ENCODE results near the gene BORCS6.
A peak's percentile ranks its signal among the peaks of the same experiment; 100 is the strongest.
"Not testable (repeated sequence)": the region's sequence is repeated elsewhere in the genome, so short reads cannot be mapped to it uniquely, and the experiment has no call there.

BORCS6 gene

GRCh38 chr17:8175795-8176196, 14.2 kb downstream of the BORCS6 start:
- ChIA-PET POLR2A (interaction anchor here (0.9 to 1.2 kb wide), 3 partner anchors 10 to 47 kb away, joined by 3 to 5 read pairs (median 3); no protein-coding TSS in a partner anchor), CTCF (no interaction called here)
- WGBS (ENCODE audit: insufficient coverage): 18% methylated on average over 10 of the region's 11 CpGs
- Histone ChIP-seq H3K36me3 (ENCODE audit: control insufficient read depth in 4 of 4, insufficient read depth in 4 of 4, low read length in 3 of 4) (no peaks in the 10 kb centered on the region), H3K9me3 (ENCODE audit: control extremely low read depth in 1 of 5, control insufficient read depth in 4 of 5, insufficient read depth in 2 of 5, low read depth in 1 of 5, low read length in 4 of 5) (no peaks in the 10 kb centered on the region), H3K27me3 (replicated peaks in 2 of 5; ENCODE audit: control insufficient read depth in 4 of 5, insufficient read depth in 5 of 5, low read length in 4 of 5) (no peaks in the 10 kb centered on the region), H3K4me3 (ENCODE audit: control insufficient read depth in 1 of 7, extremely low read depth in 1 of 7, insufficient read depth in 4 of 7, low read depth in 2 of 7, low read length in 6 of 7) (peak overlapping the region; percentile 41 to 89 (median 76)), H3K4me1 (ENCODE audit: control extremely low read depth in 1 of 4, control insufficient read depth in 4 of 4, insufficient read depth in 4 of 4, low read length in 3 of 4) (peaks cover 8 to 47% (median 33%) of the 10 kb centered on the region in 4 experiments), H3K27ac (ENCODE audit: insufficient read depth in 1 of 2, low read depth in 1 of 2, low read length in 2 of 2, poor library complexity in 1 of 2, severe bottlenecking in 2 of 2) (peak overlapping the region; percentile 33 to 81)
- no peak for DNase-seq

GRCh38 chr17:8173871-8174322, 16.1 kb downstream of the BORCS6 start:
- Histone ChIP-seq H3K4me3 (ENCODE audit: control insufficient read depth in 1 of 7, extremely low read depth in 1 of 7, insufficient read depth in 4 of 7, low read depth in 2 of 7, low read length in 6 of 7) (peak overlapping the region in 6 of 7 experiments; percentile 63 to 97 (median 70)), H3K27ac (ENCODE audit: insufficient read depth in 1 of 2, low read depth in 1 of 2, low read length in 2 of 2, poor library complexity in 1 of 2, severe bottlenecking in 2 of 2) (peak overlapping the region; percentile 100), H3K9me3 (ENCODE audit: control extremely low read depth in 1 of 5, control insufficient read depth in 4 of 5, insufficient read depth in 2 of 5, low read depth in 1 of 5, low read length in 4 of 5) (no peaks in the 10 kb centered on the region), H3K36me3 (ENCODE audit: control insufficient read depth in 4 of 4, insufficient read depth in 4 of 4, low read length in 3 of 4) (no peaks in the 10 kb centered on the region), H3K4me1 (ENCODE audit: control extremely low read depth in 1 of 4, control insufficient read depth in 4 of 4, insufficient read depth in 4 of 4, low read length in 3 of 4) (peaks cover 8 to 47% (median 33%) of the 10 kb centered on the region in 4 experiments), H3K27me3 (replicated peaks in 2 of 5; ENCODE audit: control insufficient read depth in 4 of 5, insufficient read depth in 5 of 5, low read length in 4 of 5) (no peaks in the 10 kb centered on the region)
- ChIA-PET POLR2A (interaction anchor here (0.6 to 2.6 kb wide), 26 partner anchors 8 to 837 kb away, joined by 3 to 47 read pairs (median 4); partner anchors contain the start of genes BORCS6, CNTROB, CTC1 and HES7), CTCF (interaction anchor here (1.0 to 1.8 kb wide), 8 partner anchors 8 to 113 kb away, joined by 3 to 8 read pairs (median 4); no protein-coding TSS in a partner anchor)
- no peak for DNase-seq
- WGBS (ENCODE audit: insufficient coverage): 18% methylated on average over 7 of the region's 14 CpGs

- Histone ChIP-seq H3K27ac (ENCODE audit: insufficient read depth in 1 of 2, low read depth in 1 of 2, low read length in 2 of 2, poor library complexity in 1 of 2, severe bottlenecking in 2 of 2) (peak overlapping the region; percentile 100), H3K36me3 (ENCODE audit: control insufficient read depth in 4 of 4, insufficient read depth in 4 of 4, low read length in 3 of 4) (no peaks in the 10 kb centered on the region), H3K4me3 (ENCODE audit: control insufficient read depth in 1 of 7, extremely low read depth in 1 of 7, insufficient read depth in 4 of 7, low read depth in 2 of 7, low read length in 6 of 7) (peak overlapping the region in 6 of 7 experiments; percentile 63 to 97 (median 70)), H3K27me3 (replicated peaks in 2 of 5; ENCODE audit: control insufficient read depth in 4 of 5, insufficient read depth in 5 of 5, low read length in 4 of 5) (no peaks in the 10 kb centered on the region), H3K9me3 (ENCODE audit: control extremely low read depth in 1 of 5, control insufficient read depth in 4 of 5, insufficient read depth in 2 of 5, low read depth in 1 of 5, low read length in 4 of 5) (no peaks in the 10 kb centered on the region), H3K4me1 (ENCODE audit: control extremely low read depth in 1 of 4, control insufficient read depth in 4 of 4, insufficient read depth in 4 of 4, low read length in 3 of 4) (peaks cover 8 to 47% (median 33%) of the 10 kb centered on the region in 4 experiments)
- WGBS (ENCODE audit: insufficient coverage): 0% methylated on average over 15 of the region's 23 CpGs
- ChIA-PET POLR2A (interaction anchor here (0.6 to 2.6 kb wide), 31 partner anchors 8 to 836 kb away, joined by 3 to 47 read pairs (median 4); partner anchors contain the start of genes BORCS6, CNTROB, CTC1 and HES7), CTCF (interaction anchor here (1.0 to 1.8 kb wide), 8 partner anchors 9 to 113 kb away, joined by 3 to 8 read pairs (median 4); no protein-coding TSS in a partner anchor)
- peak; percentile 96 to 98 (median 97) for DNase-seq
Measured at GRCh38 chr17:8173056-8173870, 16.7 kb downstream of the BORCS6 start.

GRCh38 chr17:8170186-8170585, 19.8 kb downstream of the BORCS6 start:
- H3K27me3 ChIP-seq (replicated peaks in 2 of 5; ENCODE audit: control insufficient read depth in 4 of 5, insufficient read depth in 5 of 5, low read length in 4 of 5); DNase-seq; POLR2A ChIA-PET; H3K9me3 ChIP-seq (ENCODE audit: control extremely low read depth in 1 of 5, control insufficient read depth in 4 of 5, insufficient read depth in 2 of 5, low read depth in 1 of 5, low read length in 4 of 5); H3K4me3 ChIP-seq (ENCODE audit: control insufficient read depth in 1 of 7, extremely low read depth in 1 of 7, insufficient read depth in 4 of 7, low read depth in 2 of 7, low read length in 6 of 7); H3K36me3 ChIP-seq (ENCODE audit: control insufficient read depth in 4 of 4, insufficient read depth in 4 of 4, low read length in 3 of 4); H3K27ac ChIP-seq (ENCODE audit: insufficient read depth in 1 of 2, low read depth in 1 of 2, low read length in 2 of 2, poor library complexity in 1 of 2, severe bottlenecking in 2 of 2): not testable (repeated sequence)
- H3K4me1 ChIP-seq (ENCODE audit: control extremely low read depth in 1 of 4, control insufficient read depth in 4 of 4, insufficient read depth in 4 of 4, low read length in 3 of 4): peaks cover 6 to 26% (median 15%) of the 10 kb centered on the region in 4 experiments
- 98% methylated on average over 6 of the region's 19 CpGs for WGBS (ENCODE audit: insufficient coverage)
- CTCF ChIA-PET: interaction anchor here (1.0 to 1.5 kb wide), 2 partner anchors 11 to 27 kb away, joined by 3 to 5 read pairs; no protein-coding TSS in a partner anchor

- Histone ChIP-seq H3K27me3 (replicated peaks in 2 of 5; ENCODE audit: control insufficient read depth in 4 of 5, insufficient read depth in 5 of 5, low read length in 4 of 5) (no peaks in the 10 kb centered on the region), H3K27ac (ENCODE audit: insufficient read depth in 1 of 2, low read depth in 1 of 2, low read length in 2 of 2, poor library complexity in 1 of 2, severe bottlenecking in 2 of 2) (no peak overlapping the region), H3K9me3 (ENCODE audit: control extremely low read depth in 1 of 5, control insufficient read depth in 4 of 5, insufficient read depth in 2 of 5, low read depth in 1 of 5, low read length in 4 of 5) (no peaks in the 10 kb centered on the region), H3K4me1 (ENCODE audit: control extremely low read depth in 1 of 4, control insufficient read depth in 4 of 4, insufficient read depth in 4 of 4, low read length in 3 of 4) (peaks cover 4 to 30% (median 23%) of the 10 kb centered on the region in 4 experiments), H3K4me3 (ENCODE audit: control insufficient read depth in 1 of 7, extremely low read depth in 1 of 7, insufficient read depth in 4 of 7, low read depth in 2 of 7, low read length in 6 of 7) (no peak overlapping the region), H3K36me3 (ENCODE audit: control insufficient read depth in 4 of 4, insufficient read depth in 4 of 4, low read length in 3 of 4) (no peaks in the 10 kb centered on the region)
- WGBS (ENCODE audit: insufficient coverage): 93% methylated on average over 2 of the region's 3 CpGs
- ChIA-PET CTCF (interaction anchor here (0.6 to 1.1 kb wide), 2 partner anchors 12 to 17 kb away, joined by 3 read pairs; no protein-coding TSS in a partner anchor), POLR2A (interaction anchor here (0.5 to 0.6 kb wide), 2 partner anchors 74 to 236 kb away, joined by 3 to 5 read pairs; partner anchors contain the start of genes CNTROB and TRAPPC1)
- no peak for DNase-seq
Measured at GRCh38 chr17:8167526-8167925, 22.5 kb downstream of the BORCS6 start.

- CTCF ChIA-PET: interaction anchor here (0.6 to 1.1 kb wide), 2 partner anchors 13 to 35 kb away, joined by 3 read pairs; no protein-coding TSS in a partner anchor
- H3K27me3 ChIP-seq (replicated peaks in 2 of 5; ENCODE audit: control insufficient read depth in 4 of 5, insufficient read depth in 5 of 5, low read length in 4 of 5): no peaks in the 10 kb centered on the region
- no peak overlapping the region for H3K4me3 ChIP-seq (ENCODE audit: control insufficient read depth in 1 of 7, extremely low read depth in 1 of 7, insufficient read depth in 4 of 7, low read depth in 2 of 7, low read length in 6 of 7)
- peaks cover 0 to under 1% (median under 1%) of the 10 kb centered on the region in 4 experiments for H3K36me3 ChIP-seq (ENCODE audit: control insufficient read depth in 4 of 4, insufficient read depth in 4 of 4, low read length in 3 of 4)
- 100% methylated on average over 3 of the region's 6 CpGs for WGBS (ENCODE audit: insufficient coverage)
- H3K4me1 ChIP-seq (ENCODE audit: control extremely low read depth in 1 of 4, control insufficient read depth in 4 of 4, insufficient read depth in 4 of 4, low read length in 3 of 4): peaks cover 4 to 31% (median 26%) of the 10 kb centered on the region in 4 experiments
- no peaks in the 10 kb centered on the region for H3K9me3 ChIP-seq (ENCODE audit: control extremely low read depth in 1 of 5, control insufficient read depth in 4 of 5, insufficient read depth in 2 of 5, low read depth in 1 of 5, low read length in 4 of 5)
- DNase-seq: no peak
- POLR2A ChIA-PET: no interaction called here
- no peak overlapping the region for H3K27ac ChIP-seq (ENCODE audit: insufficient read depth in 1 of 2, low read depth in 1 of 2, low read length in 2 of 2, poor library complexity in 1 of 2, severe bottlenecking in 2 of 2)
Measured at GRCh38 chr17:8166731-8167130, 23.2 kb downstream of the BORCS6 start.
